RPMI7951 (cell line): ENCODE measurements around the gene CDC42SE2. TPM values are rescaled to one million over a fixed set of nuclear protein-coding genes. Genes with fewer than 3 reads are reported as not detected.
"Not testable (repeated sequence)": the region's sequence is repeated elsewhere in the genome, so short reads cannot be mapped to it uniquely, and the experiment has no call there.

Experiments
- DNase-seq: peaks from one replicate; pipeline ENCODE4 v3.0.0-alpha.2; 2012; ENCODE audit warnings: low read depth
- total RNA-seq: library from RNA; depleted of rRNA; stranded (reverse); fragments of >200 nt; shearing (Covaris generic); gene quantifications from 2 replicates; pipeline ENCODE4 v1.2.3, GENCODE V29; 2014

The CDC42SE2 gene
- total RNA-seq, 1 experiment from 2014 or later, result 14.2 TPM

- no peak for DNase-seq
Observed at GRCh38 chr5:131366428-131366827, 102.6 kb downstream of the CDC42SE2 start.

GRCh38 chr5:131367219-131367860, 103.5 kb downstream of the CDC42SE2 start:
- DNase-seq, result no peak

DNA sequence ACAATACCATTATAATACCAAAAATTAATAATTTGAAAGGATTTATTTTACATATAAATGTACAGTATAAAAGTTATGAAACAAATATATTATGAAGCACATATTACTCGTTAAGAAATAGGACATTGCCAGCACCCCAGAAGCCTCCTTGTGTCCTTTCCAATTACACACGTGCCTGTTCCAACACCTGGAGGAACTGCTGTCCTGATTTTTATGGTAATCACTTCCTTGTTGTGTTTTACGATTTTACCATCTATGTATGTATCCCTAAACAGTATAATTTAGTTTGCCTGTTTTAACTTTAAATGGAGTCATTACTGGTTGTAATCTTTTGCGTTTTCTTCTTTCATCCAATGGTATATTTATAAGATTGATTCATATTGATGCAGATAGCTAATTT, 105.0 kb downstream of the CDC42SE2 start:
- DNase-seq, result no peak

GRCh38 chr5:131369558-131369957, 105.7 kb downstream of the CDC42SE2 start:
- DNase-seq, result no peak

DNA sequence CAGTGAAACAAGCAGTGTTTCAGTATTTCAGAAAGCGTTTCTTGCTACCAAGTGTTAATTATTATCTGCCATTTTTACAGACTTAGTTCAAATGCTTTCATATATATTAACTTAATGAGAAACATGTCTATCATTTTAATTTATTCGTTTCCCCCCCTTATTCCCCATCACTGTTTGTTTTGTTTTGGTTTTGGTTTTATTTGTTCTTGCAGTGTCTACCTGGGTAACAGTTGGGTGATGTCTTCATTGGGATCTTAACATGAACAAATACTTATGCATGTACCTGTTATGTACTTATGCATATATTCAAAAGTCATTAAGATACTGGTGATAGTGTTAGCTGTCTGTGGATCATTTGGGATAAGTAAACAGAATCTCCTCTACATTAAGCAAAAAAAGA, 108.0 kb downstream of the CDC42SE2 start:
- DNase-seq, result no peak

- DNase-seq, result no peak
Observed at GRCh38 chr5:131373265-131373664, 109.4 kb downstream of the CDC42SE2 start.

DNA sequence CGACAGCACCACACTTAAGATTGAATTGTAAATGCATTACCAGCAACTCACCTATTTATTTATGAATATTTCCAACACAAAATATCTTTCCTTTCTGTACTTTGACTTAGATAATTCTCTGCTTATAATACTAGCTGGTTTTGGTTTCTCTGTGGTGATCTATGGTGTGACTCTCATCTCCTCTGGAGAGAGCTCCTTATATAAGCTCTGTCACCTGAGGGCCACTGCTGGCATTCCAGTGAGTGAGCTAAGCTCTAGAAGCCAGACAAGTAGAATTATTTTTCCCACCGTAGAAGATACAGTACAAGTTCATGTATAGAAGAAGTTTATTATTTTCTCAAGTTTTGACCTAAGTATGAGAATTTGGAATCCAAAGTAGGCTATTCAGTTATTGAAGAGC, 111.5 kb downstream of the CDC42SE2 start:
- DNase-seq, result no peak

- no peak for DNase-seq
Observed at GRCh38 chr5:131377346-131377745, 113.5 kb downstream of the CDC42SE2 start.

DNA sequence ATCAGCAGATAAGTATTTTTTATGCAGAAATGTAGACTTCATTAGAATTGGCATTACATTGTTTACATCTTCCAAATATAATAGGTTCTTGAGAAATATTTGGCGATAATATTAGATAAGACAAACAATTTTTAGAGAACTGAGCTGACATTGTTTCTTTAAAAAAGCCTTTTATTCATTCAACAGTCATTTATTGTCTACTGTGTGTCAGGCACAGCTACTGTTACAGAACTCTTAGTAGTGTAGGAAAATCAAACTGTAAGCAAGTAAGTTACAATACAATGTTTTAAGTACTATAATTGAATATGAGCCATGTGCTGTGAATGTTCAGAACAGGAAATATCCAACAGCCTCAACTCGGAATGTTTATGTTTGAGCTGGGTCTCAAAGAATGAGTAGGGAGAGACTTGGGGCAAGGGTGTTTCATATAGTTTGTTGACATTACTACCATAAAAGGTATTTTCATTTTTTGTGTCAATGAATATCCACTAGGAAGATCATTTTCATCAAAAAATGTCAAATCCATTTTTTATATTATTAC, 114.0 kb downstream of the CDC42SE2 start:
- no peak for DNase-seq

DNA sequence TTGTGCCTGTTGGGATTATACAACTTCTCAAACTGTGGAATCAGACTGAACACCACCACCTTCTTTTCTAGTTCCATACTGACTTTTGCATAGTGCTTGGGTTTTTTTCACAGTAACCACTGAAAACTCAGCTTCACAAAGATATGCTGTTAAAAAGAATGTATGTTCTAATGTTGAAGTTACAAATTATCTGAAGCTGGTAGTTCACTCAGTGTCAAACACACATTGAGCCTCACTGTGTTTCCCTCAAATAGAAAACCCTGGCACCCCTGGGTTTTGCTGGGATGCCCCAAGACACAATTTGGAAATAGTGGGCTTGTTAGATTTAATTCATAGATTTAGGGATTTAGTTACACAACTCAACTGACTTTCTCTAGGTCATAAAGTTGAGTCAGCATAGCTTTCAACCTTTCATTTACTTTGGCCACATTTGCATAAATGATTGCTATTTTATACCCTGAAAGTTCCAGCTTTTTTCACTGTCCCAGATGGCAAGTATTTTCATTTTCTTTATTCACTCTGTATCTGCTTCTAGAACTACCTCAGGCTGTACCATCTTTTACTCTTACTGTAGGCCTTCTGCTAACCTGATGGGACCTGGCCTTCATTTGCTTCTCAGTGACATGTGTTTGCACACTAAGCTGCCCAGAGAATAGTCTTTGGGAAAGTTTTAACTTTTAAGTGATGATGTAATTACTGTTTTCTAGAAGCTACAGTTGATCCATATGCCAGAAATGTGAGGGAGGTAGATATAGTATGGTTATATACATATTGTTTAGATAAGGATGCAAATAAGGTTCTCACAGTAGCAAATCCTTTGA, 115.1 kb downstream of the CDC42SE2 start:
- no peak for DNase-seq

- peak; percentile 15 for DNase-seq
Observed at GRCh38 chr5:131379723-131380122, 115.9 kb downstream of the CDC42SE2 start.

GRCh38 chr5:131380238-131380637, 116.4 kb downstream of the CDC42SE2 start:
- not testable (repeated sequence) for DNase-seq

DNA sequence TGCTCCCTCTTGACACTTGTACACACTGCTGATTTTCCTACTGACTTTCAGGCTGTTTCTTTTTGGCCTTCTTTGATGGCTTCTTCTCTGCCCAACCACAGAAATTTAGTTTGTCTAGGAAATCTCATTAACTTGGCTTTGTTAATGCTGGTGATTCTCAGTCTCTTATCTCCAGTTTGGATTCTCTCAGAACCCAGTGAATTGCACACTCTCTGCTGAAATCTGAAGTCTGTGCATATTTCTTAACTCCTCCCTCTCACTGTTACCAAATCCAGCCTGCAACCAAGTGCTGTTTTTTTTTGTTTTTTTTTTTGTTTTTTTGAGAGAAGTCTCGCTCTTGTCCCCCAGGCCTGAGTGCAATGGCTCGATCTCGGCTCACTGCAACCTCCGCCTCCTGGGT, 117.2 kb downstream of the CDC42SE2 start:
- DNase-seq, result no peak

DNA sequence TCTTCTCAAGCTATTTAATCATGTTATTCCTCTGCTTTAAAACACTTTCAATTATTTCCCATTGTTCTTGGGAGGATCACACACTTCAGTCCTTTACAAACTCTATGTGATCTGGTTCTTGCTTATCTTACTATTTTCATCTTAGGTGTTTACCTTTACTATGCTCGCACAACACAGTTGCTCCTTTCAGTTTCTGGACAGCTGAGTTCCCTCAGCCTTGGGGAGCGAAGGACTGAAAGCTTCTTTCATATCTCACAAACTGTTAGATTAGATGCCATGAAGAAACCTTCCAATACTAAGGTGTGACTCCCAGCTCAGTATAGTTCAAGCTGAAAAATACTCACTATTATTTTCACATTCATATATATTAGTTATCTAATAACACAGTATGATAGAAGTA, 117.9 kb downstream of the CDC42SE2 start:
- no peak for DNase-seq

- peak; percentile 49 for DNase-seq
Observed at GRCh38 chr5:131382407-131383395, 118.8 kb downstream of the CDC42SE2 start.

GRCh38 chr5:131384173-131384572, 120.3 kb downstream of the CDC42SE2 start:
- DNase-seq, result no peak

DNA sequence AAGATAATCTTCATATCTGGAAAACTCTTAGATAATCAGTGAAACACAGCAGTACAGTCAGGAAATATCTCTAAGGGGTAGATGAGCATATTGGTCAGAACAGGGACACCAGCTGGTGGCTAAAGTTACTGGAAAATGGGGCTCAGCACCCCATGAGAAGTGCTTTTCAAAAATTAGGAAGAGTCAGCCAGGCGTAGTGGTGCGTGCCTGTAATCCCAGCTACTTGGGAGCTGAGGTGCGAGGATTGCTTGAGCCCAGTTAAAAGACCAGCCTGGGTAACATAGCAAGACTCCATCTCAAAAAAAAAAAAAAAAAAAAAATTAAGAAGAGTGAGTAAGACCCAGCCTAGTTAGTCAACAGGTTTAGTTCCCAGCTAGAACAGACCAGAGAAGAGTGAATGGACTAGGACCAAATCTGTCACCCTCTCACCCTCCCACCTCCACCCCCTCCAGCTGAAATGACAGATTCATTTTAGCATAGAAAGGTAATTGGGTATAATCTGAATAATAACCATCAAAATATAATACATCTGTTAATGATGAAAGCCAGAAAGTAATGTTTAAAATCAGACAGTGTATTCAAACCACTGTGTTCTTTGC, 120.9 kb downstream of the CDC42SE2 start:
- no peak for DNase-seq

DNA sequence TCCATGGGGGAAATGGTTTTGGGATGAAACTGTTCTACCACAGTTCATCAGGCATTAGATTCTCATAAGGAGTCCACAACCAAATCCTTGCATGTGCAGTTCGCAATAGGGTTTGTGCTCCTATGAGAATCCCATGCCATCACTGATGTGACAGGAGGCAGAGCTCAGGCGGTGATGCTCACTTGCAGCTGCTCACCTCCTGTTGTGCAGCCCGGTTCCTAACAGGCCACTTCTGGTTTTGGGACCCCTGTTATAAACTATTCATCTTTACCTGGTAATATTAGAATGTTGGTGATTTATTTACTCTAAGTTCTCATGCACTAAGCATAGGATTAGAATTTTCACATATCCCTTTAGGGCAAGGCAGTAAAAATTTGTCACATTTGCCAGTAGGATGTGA, 122.3 kb downstream of the CDC42SE2 start:
- no peak for DNase-seq

GRCh38 chr5:131386779-131387178, 122.9 kb downstream of the CDC42SE2 start:
- DNase-seq, result no peak

DNA sequence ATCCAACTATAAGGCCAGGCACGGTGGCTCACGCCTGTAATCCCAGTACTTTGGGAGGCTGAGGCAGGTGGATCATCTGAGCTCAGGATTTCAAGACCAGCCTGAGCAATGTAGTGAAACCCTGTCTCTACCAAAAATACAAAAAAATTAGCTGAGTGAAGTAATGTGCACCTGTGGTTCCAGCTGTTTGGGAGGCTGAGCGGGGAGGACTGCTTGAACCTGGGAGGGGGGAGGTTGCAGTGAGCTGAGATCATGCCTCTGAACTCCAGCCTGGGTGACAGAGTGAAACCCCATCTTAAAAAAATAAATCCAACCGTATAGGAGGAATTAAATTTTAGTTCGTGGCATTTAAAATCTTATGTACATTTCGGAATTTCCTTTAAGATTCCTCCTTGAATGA, 123.4 kb downstream of the CDC42SE2 start:
- DNase-seq, result no peak

- DNase-seq, result no peak
Observed at GRCh38 chr5:131389096-131389868, 125.4 kb downstream of the CDC42SE2 start.
